WTC11 (cell line): ENCODE results near the gene CIAO2A. TPM values are rescaled to one million over a fixed set of nuclear protein-coding genes. Genes with fewer than 3 reads are reported as not detected.

ENCODE experiments used
- ATAC-seq: fragments of 200-7000 bp; cut with Tn5 transposase; 2 replicates; pipeline ENCODE4 v1.10.0; 2021; ENCODE audit warnings: mild to moderate bottlenecking, moderate library complexity
- CTCF ChIA-PET: fragments of 300-600 bp; sonication (Branson Sonifier 250); formaldehyde crosslinking; loops from one replicate; lab custom pipeline; 2021; ENCODE audit warnings: antibody characterized with exemption; lab: Charles Lee
- POLR2A ChIA-PET: fragments of 350-600 bp; sonication (Branson Sonifier 250); formaldehyde crosslinking; loops from one replicate; lab custom pipeline; 2021; ENCODE audit warnings: antibody characterized with exemption; lab: Charles Lee
- DNase-seq: peaks from one replicate; pipeline ENCODE4 v3.0.0; 2021; ENCODE audit warnings: low spot score
- H3K27ac Mint-ChIP-seq: 2 replicates; pipeline ENCODE4 v1.8.0; 2021; ENCODE audit warnings: mixed read lengths
- H3K27me3 Mint-ChIP-seq: 2 replicates; pipeline ENCODE4 v1.8.0; 2021; ENCODE audit warnings: low read depth, mild to moderate bottlenecking, moderate library complexity, mixed read lengths
- H3K36me3 Mint-ChIP-seq: 2 replicates; pipeline ENCODE4 v1.8.0; 2021; ENCODE audit warnings: mixed read lengths
- H3K4me1 Mint-ChIP-seq: 2 replicates; pipeline ENCODE4 v1.8.0; 2022; ENCODE audit warnings: mixed read lengths
- H3K4me3 Mint-ChIP-seq: 2 replicates; pipeline ENCODE4 v1.8.0; 2021; ENCODE audit warnings: mild to moderate bottlenecking, moderate library complexity, mixed read lengths
- H3K9me3 Mint-ChIP-seq: 2 replicates; pipeline ENCODE4 v1.8.0; 2021; ENCODE audit warnings: mixed read lengths
- CREM ChIP-seq: sonication (generic); formaldehyde crosslinking; IDR thresholded peaks from 2 replicates; pipeline ENCODE4 v1.8.1; 2022; ENCODE audit warnings: mild to moderate bottlenecking, missing genetic modification reagents, moderate library complexity
- JAZF1 ChIP-seq: fragments of 250-450 bp; sonication (Bioruptor Pico); IDR thresholded peaks from 2 replicates; pipeline ENCODE4 v1.9.0; 2021; ENCODE audit warnings: moderate library complexity, mild to moderate bottlenecking, inconsistent platforms
- NFE2L1 ChIP-seq: sonication (generic); formaldehyde crosslinking; IDR thresholded peaks from 2 replicates; pipeline ENCODE4 v1.8.1; 2023; ENCODE audit warnings: missing genetic modification reagents
- NR2C2 ChIP-seq: sonication (generic); formaldehyde crosslinking; IDR thresholded peaks from 2 replicates; pipeline ENCODE4 v1.8.0; 2022; ENCODE audit warnings: mild to moderate bottlenecking, missing genetic modification reagents
- TEAD4 ChIP-seq: sonication (generic); formaldehyde crosslinking; IDR thresholded peaks from 2 replicates; pipeline ENCODE4 v1.8.0; 2022; ENCODE audit warnings: mild to moderate bottlenecking, missing genetic modification reagents
- ZNF138 ChIP-seq: sonication (generic); formaldehyde crosslinking; conservative IDR thresholded peaks from 2 replicates; pipeline ENCODE4 v1.8.1; 2022; ENCODE audit warnings: mild to moderate bottlenecking, moderate library complexity, missing genetic modification reagents
- ZNF263 ChIP-seq: sonication (generic); formaldehyde crosslinking; IDR thresholded peaks from 2 replicates; pipeline ENCODE4 v1.8.1; 2022; ENCODE audit warnings: low read depth, mild to moderate bottlenecking, moderate library complexity, missing genetic modification reagents
- total RNA-seq: library from RNA; stranded (reverse); gene quantifications from 3 replicates; pipeline ENCODE4 v1.2.3, GENCODE V29; 2021
- TF ChIP-seq, protein P1 (sequence below): fragments of 250-450 bp; sonication (Bioruptor Pico); IDR thresholded peaks from 2 replicates; pipeline ENCODE4 v1.9.0; 2021; ENCODE audit warnings: mild to moderate bottlenecking, borderline replicate concordance
- TF ChIP-seq, protein P2 (sequence below): sonication (generic); formaldehyde crosslinking; IDR thresholded peaks from 2 replicates; pipeline ENCODE4 v1.8.0; 2022; ENCODE audit warnings: mild to moderate bottlenecking, missing genetic modification reagents
- TF ChIP-seq, protein P3 (sequence below): sonication (generic); formaldehyde crosslinking; IDR thresholded peaks from 2 replicates; pipeline ENCODE4 v1.8.0; 2022; ENCODE audit warnings: missing genetic modification reagents
- TF ChIP-seq, protein P4 (sequence below): sonication (generic); formaldehyde crosslinking; IDR thresholded peaks from 2 replicates; pipeline ENCODE4 v1.8.1; 2022; ENCODE audit warnings: mild to moderate bottlenecking, missing genetic modification reagents, moderate library complexity, borderline replicate concordance
- TF ChIP-seq, protein P5 (sequence below): sonication (generic); formaldehyde crosslinking; IDR thresholded peaks from 2 replicates; pipeline ENCODE4 v1.8.0; 2022; ENCODE audit warnings: mild to moderate bottlenecking, missing genetic modification reagents
- TF ChIP-seq, protein P6 (sequence below): sonication (generic); formaldehyde crosslinking; IDR thresholded peaks from 2 replicates; pipeline ENCODE4 v1.8.0; 2022; ENCODE audit warnings: mild to moderate bottlenecking, missing genetic modification reagents
- TF ChIP-seq, protein P7 (sequence below): sonication (generic); formaldehyde crosslinking; IDR thresholded peaks from 2 replicates; pipeline ENCODE4 v1.8.1; 2022; ENCODE audit warnings: missing genetic modification reagents, borderline replicate concordance
- TF ChIP-seq, protein P8 (sequence below): fragments of 250-450 bp; sonication (Bioruptor Pico); IDR thresholded peaks from 2 replicates; pipeline ENCODE4 v1.9.0; 2021; ENCODE audit warnings: moderate library complexity, mild to moderate bottlenecking, inconsistent platforms, borderline replicate concordance

CIAO2A gene
- total RNA-seq, 1 experiment from 2014 or later = 73.6 TPM

DNA sequence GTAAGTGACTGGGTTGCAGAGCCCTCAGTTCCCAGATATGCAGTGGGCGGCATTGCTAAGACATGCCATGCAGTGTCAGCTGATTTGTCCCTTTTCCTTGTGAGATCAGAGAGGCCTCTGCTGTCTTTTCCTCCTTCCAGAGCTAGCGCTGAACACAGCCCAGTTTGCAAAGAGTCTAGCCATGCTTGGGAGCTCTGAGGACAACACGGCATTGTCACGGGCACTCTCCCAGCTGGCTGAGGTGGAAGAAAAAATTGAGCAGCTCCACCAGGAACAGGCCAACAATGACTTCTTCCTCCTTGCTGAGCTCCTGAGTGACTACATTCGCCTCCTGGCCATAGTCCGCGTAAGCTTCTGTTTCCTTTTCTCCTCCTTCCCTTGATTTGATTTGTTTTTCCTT lies 37.9 kb upstream of the CIAO2A start:
- H3K4me3 Mint-ChIP-seq = no peak overlapping the region
- DNase-seq = no peak
- CTCF ChIA-PET = interaction anchor here (1.5 to 2.0 kb wide), 3 partner anchors 18 to 186 kb away, joined by 6 to 12 read pairs (median 7); no protein-coding TSS in a partner anchor
- H3K9me3 Mint-ChIP-seq = no peaks in the 10 kb centered on the region
- H3K27me3 Mint-ChIP-seq = no peaks in the 10 kb centered on the region
- no peak for ATAC-seq
- peaks cover 65% of the 10 kb centered on the region for H3K36me3 Mint-ChIP-seq
- H3K4me1 Mint-ChIP-seq = no peaks in the 10 kb centered on the region
- no peak overlapping the region for H3K27ac Mint-ChIP-seq
- TF ChIP-seq NR2C2 (CRISPR knock-in tag) = no peak
- TF ChIP-seq ZNF263 (CRISPR knock-in tag) = no peak
- TF ChIP-seq, protein P1, sequence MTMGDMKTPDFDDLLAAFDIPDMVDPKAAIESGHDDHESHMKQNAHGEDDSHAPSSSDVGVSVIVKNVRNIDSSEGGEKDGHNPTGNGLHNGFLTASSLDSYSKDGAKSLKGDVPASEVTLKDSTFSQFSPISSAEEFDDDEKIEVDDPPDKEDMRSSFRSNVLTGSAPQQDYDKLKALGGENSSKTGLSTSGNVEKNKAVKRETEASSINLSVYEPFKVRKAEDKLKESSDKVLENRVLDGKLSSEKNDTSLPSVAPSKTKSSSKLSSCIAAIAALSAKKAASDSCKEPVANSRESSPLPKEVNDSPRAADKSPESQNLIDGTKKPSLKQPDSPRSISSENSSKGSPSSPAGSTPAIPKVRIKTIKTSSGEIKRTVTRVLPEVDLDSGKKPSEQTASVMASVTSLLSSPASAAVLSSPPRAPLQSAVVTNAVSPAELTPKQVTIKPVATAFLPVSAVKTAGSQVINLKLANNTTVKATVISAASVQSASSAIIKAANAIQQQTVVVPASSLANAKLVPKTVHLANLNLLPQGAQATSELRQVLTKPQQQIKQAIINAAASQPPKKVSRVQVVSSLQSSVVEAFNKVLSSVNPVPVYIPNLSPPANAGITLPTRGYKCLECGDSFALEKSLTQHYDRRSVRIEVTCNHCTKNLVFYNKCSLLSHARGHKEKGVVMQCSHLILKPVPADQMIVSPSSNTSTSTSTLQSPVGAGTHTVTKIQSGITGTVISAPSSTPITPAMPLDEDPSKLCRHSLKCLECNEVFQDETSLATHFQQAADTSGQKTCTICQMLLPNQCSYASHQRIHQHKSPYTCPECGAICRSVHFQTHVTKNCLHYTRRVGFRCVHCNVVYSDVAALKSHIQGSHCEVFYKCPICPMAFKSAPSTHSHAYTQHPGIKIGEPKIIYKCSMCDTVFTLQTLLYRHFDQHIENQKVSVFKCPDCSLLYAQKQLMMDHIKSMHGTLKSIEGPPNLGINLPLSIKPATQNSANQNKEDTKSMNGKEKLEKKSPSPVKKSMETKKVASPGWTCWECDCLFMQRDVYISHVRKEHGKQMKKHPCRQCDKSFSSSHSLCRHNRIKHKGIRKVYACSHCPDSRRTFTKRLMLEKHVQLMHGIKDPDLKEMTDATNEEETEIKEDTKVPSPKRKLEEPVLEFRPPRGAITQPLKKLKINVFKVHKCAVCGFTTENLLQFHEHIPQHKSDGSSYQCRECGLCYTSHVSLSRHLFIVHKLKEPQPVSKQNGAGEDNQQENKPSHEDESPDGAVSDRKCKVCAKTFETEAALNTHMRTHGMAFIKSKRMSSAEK (CRISPR knock-in tag) = no peak
- TF ChIP-seq, protein P2, sequence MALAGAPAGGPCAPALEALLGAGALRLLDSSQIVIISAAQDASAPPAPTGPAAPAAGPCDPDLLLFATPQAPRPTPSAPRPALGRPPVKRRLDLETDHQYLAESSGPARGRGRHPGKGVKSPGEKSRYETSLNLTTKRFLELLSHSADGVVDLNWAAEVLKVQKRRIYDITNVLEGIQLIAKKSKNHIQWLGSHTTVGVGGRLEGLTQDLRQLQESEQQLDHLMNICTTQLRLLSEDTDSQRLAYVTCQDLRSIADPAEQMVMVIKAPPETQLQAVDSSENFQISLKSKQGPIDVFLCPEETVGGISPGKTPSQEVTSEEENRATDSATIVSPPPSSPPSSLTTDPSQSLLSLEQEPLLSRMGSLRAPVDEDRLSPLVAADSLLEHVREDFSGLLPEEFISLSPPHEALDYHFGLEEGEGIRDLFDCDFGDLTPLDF (CRISPR knock-in tag) = no peak
- TF ChIP-seq, protein P3, sequence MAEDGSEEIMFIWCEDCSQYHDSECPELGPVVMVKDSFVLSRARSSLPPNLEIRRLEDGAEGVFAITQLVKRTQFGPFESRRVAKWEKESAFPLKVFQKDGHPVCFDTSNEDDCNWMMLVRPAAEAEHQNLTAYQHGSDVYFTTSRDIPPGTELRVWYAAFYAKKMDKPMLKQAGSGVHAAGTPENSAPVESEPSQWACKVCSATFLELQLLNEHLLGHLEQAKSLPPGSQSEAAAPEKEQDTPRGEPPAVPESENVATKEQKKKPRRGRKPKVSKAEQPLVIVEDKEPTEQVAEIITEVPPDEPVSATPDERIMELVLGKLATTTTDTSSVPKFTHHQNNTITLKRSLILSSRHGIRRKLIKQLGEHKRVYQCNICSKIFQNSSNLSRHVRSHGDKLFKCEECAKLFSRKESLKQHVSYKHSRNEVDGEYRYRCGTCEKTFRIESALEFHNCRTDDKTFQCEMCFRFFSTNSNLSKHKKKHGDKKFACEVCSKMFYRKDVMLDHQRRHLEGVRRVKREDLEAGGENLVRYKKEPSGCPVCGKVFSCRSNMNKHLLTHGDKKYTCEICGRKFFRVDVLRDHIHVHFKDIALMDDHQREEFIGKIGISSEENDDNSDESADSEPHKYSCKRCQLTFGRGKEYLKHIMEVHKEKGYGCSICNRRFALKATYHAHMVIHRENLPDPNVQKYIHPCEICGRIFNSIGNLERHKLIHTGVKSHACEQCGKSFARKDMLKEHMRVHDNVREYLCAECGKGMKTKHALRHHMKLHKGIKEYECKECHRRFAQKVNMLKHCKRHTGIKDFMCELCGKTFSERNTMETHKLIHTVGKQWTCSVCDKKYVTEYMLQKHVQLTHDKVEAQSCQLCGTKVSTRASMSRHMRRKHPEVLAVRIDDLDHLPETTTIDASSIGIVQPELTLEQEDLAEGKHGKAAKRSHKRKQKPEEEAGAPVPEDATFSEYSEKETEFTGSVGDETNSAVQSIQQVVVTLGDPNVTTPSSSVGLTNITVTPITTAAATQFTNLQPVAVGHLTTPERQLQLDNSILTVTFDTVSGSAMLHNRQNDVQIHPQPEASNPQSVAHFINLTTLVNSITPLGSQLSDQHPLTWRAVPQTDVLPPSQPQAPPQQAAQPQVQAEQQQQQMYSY (CRISPR knock-in tag) = no peak
- TF ChIP-seq, protein P4, sequence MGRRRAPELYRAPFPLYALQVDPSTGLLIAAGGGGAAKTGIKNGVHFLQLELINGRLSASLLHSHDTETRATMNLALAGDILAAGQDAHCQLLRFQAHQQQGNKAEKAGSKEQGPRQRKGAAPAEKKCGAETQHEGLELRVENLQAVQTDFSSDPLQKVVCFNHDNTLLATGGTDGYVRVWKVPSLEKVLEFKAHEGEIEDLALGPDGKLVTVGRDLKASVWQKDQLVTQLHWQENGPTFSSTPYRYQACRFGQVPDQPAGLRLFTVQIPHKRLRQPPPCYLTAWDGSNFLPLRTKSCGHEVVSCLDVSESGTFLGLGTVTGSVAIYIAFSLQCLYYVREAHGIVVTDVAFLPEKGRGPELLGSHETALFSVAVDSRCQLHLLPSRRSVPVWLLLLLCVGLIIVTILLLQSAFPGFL = no peak
- TF ChIP-seq, protein P5, sequence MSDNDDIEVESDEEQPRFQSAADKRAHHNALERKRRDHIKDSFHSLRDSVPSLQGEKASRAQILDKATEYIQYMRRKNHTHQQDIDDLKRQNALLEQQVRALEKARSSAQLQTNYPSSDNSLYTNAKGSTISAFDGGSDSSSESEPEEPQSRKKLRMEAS = no peak
- TF ChIP-seq, protein P6, sequence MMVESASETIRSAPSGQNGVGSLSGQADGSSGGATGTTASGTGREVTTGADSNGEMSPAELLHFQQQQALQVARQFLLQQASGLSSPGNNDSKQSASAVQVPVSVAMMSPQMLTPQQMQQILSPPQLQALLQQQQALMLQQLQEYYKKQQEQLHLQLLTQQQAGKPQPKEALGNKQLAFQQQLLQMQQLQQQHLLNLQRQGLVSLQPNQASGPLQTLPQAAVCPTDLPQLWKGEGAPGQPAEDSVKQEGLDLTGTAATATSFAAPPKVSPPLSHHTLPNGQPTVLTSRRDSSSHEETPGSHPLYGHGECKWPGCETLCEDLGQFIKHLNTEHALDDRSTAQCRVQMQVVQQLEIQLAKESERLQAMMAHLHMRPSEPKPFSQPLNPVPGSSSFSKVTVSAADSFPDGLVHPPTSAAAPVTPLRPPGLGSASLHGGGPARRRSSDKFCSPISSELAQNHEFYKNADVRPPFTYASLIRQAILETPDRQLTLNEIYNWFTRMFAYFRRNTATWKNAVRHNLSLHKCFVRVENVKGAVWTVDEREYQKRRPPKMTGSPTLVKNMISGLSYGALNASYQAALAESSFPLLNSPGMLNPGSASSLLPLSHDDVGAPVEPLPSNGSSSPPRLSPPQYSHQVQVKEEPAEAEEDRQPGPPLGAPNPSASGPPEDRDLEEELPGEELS = no peak
- TF ChIP-seq CREM = no peak
- no peak for TF ChIP-seq JAZF1
- POLR2A ChIA-PET = no interaction called here

DNA sequence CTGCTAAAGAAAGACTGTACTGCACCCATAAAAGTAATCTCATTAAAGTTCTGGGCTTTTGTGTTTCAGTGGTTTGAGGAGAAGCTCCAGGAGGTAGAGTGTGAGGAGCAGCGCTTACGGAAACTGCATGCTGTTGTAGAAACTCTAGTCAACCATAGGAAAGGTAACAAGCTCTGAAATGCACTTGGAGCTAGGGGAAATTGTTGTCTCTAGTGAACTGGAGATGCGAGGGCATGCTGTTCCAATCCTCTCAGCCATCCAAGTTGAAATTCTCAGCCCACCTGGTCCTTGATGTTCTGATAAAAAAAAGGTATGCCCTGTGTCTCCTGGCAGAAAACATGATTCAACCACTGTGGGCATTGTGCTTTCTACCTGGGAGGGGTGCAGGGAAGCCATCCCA lies 36.5 kb upstream of the CIAO2A start:
- DNase-seq (no peak), ATAC-seq (no peak)
- Mint-ChIP-seq H3K27me3 (no peaks in the 10 kb centered on the region), H3K4me1 (no peaks in the 10 kb centered on the region), H3K27ac (no peak overlapping the region), H3K9me3 (no peaks in the 10 kb centered on the region), H3K36me3 (peaks cover 62% of the 10 kb centered on the region), H3K4me3 (no peak overlapping the region)
- ChIA-PET POLR2A (no interaction called here), CTCF (no interaction called here)
- TF ChIP-seq ZNF138 (CRISPR knock-in tag) (no peak), ZNF263 (CRISPR knock-in tag) (no peak), TEAD4 (CRISPR knock-in tag) (no peak), NFE2L1 (no peak)
- TF ChIP-seq, protein P7, sequence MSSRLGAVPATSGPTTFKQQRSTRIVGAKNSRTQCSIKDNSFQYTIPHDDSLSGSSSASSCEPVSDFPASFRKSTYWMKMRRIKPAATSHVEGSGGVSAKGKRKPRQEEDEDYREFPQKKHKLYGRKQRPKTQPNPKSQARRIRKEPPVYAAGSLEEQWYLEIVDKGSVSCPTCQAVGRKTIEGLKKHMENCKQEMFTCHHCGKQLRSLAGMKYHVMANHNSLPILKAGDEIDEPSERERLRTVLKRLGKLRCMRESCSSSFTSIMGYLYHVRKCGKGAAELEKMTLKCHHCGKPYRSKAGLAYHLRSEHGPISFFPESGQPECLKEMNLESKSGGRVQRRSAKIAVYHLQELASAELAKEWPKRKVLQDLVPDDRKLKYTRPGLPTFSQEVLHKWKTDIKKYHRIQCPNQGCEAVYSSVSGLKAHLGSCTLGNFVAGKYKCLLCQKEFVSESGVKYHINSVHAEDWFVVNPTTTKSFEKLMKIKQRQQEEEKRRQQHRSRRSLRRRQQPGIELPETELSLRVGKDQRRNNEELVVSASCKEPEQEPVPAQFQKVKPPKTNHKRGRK (CRISPR knock-in tag) = no peak
- TF ChIP-seq, protein P8, sequence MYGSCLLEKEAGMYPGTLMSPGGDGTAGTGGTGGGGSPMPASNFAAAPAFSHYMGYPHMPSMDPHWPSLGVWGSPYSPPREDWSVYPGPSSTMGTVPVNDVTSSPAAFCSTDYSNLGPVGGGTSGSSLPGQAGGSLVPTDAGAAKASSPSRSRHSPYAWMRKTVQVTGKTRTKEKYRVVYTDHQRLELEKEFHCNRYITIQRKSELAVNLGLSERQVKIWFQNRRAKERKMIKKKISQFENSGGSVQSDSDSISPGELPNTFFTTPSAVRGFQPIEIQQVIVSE (CRISPR knock-in tag) = no peak
